NCI-H2227 treated with DMSO at 0.1 percent for 48 hours (cell line): ENCODE measurements around the gene MGAT1.
"Not testable (repeated sequence)": the region's sequence is repeated elsewhere in the genome, so short reads cannot be mapped to it uniquely, and the experiment has no call there.

Source experiments
- DNase-seq: peaks from one replicate; lab custom pipeline; 2025; lab: John Stamatoyannopoulos, UW

The MGAT1 gene

GRCh38 chr5:180785121-180785781 lies 17.4 kb downstream of the MGAT1 start:
- no peak for DNase-seq

- no peak for DNase-seq
Measured at GRCh38 chr5:180784497-180785097, 18.0 kb downstream of the MGAT1 start.

GRCh38 chr5:180783340-180784052 lies 19.1 kb downstream of the MGAT1 start:
- no peak for DNase-seq

GRCh38 chr5:180782748-180783147 lies 19.9 kb downstream of the MGAT1 start:
- no peak for DNase-seq

- not testable (repeated sequence) for DNase-seq
Measured at GRCh38 chr5:180781900-180782326, 20.7 kb downstream of the MGAT1 start.

GRCh38 chr5:180779985-180780610 lies 22.5 kb downstream of the MGAT1 start:
- DNase-seq, result no peak

- DNase-seq, result no peak
Measured at GRCh38 chr5:180777475-180777874, 25.1 kb downstream of the MGAT1 start.

- no peak for DNase-seq
Measured at GRCh38 chr5:180776376-180776775, 26.2 kb downstream of the MGAT1 start.

GRCh38 chr5:180775624-180776023 lies 27.0 kb downstream of the MGAT1 start:
- no peak for DNase-seq

- no peak for DNase-seq
Measured at GRCh38 chr5:180771839-180772238, 30.8 kb downstream of the MGAT1 start.

GRCh38 chr5:180769821-180770220 lies 32.8 kb downstream of the MGAT1 start:
- DNase-seq, result no peak

- DNase-seq, result no peak
Measured at GRCh38 chr5:180755601-180756000, 47.0 kb downstream of the MGAT1 start.

GRCh38 chr5:180744253-180744652 lies 58.4 kb downstream of the MGAT1 start:
- no peak for DNase-seq

GRCh38 chr5:180742727-180743126 lies 59.9 kb downstream of the MGAT1 start:
- no peak for DNase-seq

GRCh38 chr5:180740953-180741352 lies 61.7 kb downstream of the MGAT1 start:
- not testable (repeated sequence) for DNase-seq

- DNase-seq, result no peak
Measured at GRCh38 chr5:180739958-180740357, 62.6 kb downstream of the MGAT1 start, which contains the start of gene OR2Y1. Gene OR2Y1, minus strand, starts transcription at chr5:180740058. Its CDS starts 0 bp downstream, at chr5:180740058.

- no peak for DNase-seq
Measured at GRCh38 chr5:180739271-180739670, 63.3 kb downstream of the MGAT1 start.

- DNase-seq, result no peak
Measured at GRCh38 chr5:180736536-180736935, 66.1 kb downstream of the MGAT1 start.
